HT-29 (cell line): ENCODE data around the gene HYI. TPM values are rescaled to one million over a fixed set of nuclear protein-coding genes. Genes with fewer than 3 reads are reported as not detected.
"Not testable (repeated sequence)": the region's sequence is repeated elsewhere in the genome, so short reads cannot be mapped to it uniquely, and the experiment has no call there.

Experiments used
- DNase-seq: peaks from one replicate; pipeline ENCODE4 v3.0.0-alpha.2; 2015; ENCODE audit warnings: low spot score
- total RNA-seq: library from RNA; depleted of rRNA; stranded (reverse); fragments of >200 nt; shearing (Covaris generic); gene quantifications from 2 replicates; pipeline ENCODE4 v1.2.3, GENCODE V29; 2014; rRNA removed

The HYI gene, protein sequence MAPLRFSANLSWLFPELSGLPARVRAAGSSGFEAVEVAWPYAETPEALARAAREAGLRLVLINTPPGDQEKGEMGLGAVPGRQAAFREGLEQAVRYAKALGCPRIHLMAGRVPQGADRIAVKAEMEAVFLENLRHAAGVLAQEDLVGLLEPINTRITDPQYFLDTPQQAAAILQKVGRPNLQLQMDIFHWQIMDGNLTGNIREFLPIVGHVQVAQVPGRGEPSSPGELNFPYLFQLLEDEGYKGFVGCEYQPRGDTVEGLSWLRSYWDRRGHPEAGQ
- total RNA-seq: 59.7 and 69.1 TPM in 2 replicates

DNA sequence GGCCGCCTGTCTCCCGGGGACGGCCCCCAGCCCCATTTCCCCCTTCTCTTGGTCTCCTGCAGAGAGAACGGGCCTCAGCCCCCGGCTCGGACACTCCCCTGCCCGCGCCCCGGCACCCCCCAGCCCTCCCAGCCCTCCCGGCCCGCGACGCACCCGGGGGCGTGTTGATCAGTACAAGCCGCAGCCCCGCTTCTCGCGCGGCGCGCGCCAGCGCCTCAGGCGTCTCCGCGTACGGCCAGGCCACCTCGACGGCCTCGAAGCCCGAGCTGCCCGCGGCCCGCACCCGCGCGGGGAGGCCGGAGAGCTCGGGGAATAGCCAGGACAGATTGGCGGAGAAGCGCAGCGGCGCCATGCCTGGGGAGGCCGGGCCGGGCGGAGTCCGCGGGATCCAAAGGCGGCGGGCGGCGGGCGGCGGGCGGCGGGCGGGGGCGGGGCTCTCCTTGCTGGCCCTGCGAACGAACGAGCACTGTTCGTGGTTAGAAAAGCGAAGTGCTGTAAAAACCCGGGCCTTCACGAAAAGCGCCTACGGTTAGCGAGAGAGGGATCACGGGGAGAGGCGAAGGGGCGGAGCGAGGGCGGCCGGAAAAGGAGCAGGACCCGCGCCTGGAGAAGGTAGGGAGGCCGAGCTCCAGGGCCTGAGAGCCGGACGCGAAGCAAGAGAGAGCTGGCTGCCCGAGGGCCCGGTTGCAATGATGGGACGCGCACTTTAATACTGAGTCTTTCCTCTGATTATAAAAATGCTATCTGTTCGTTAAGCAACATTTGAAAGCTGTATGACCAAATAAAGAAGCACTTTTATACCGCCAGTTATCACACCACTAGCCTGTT is at the start of gene HYI:
Gene HYI, minus strand, starts transcription at position 490 of the 828 bp plus-strand sequence. Its CDS starts 138 bp downstream, at position 352.
- DNase-seq: peak; percentile 80

DNA sequence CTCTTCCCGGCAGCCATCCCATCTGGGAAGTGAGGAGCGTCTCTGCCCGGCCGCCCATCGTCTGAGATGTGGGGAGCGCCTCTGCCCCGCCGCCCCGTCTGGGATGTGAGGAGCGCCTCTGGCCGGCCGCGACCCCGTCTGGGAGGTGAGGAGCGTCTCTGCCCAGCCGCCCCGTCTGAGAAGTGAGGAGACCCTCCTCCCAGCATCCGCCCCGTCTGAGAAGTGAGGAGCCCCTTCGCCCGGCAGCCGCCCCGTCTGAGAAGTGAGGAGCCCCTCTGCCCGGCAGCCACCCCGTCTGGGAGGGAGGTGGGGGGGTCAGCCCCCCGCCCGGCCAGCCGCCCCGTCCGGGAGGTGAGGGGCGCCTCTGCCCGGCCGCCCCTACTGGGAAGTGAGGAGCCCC is 48.1 kb upstream of the HYI start:
- DNase-seq: not testable (repeated sequence)

DNA sequence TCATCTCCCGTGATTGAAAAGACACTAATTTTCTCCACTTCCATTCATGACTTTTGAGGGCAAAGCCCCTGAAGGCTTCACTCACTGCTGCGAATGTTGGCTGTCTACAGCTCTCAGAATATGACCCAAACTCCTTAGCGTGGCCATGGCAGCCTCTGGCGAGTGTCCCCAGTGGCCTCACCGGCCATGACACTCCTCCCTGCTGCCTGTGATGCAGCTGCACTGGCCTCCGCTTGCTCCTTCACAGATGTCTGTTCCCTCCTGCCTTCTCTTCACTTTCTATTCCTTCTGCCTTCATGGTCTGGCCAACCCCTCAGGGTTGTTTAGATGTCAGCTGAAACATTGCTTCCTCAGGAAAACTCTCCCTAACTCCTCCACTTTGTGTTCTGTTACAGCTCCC is 46.2 kb upstream of the HYI start:
- DNase-seq: no peak

DNA sequence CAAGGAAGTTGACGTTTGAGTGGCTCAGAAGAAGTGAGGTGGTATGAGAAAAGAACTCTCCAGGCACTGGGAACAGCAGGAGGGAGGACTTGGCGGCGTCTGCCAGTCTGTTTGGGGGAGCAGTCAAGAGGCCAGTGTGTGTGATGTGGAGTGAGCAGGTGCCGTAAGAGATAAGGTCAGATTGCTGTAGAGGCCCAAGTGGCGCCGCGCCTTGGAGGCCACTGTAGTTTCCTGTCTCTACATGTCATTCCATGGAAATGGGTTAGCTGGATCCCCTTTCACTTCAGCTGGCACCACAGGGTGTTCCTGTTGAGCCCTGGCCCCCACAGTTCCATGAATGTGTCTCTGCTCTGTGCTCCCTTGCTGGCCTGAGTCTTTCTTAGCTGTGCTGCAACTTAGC is 41.5 kb upstream of the HYI start:
- DNase-seq: no peak

DNA sequence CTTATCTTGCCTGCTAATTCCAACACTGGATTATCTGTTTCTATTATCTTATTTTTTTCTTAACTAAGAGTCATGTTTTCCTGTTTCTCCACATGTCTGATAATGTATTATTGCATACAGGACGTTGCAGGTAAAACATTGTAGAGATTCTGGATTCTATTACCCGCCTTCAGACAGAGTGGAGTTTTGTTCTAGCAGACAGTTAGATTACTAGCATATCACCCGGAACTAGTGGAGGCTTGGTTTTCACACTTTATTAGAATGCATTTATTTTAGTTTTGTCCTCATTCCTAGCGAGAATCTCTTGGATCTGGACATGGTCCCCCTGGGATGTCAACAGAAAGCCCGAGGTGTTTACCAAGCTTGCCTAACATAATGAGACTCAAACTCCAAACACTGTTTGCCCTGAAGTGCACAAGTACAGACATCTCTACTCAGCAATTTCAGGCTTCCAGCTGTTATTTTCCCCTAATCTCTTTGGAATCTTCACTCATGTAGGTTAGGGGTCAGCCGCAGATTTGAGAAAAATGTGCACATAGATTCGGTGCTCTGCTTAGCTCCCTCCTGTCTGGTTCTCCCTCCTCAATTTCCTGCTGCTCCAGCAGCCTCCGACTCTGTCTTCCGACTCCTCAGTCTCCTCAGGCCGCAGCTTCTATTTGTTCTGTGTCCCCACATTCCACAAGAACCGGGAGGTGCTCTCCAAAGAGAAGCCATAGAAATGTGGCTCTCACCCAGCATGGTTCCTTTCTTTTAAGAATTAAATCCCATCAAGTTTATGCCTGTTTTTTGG is 40.1 kb upstream of the HYI start:
- DNase-seq: no peak

DNA sequence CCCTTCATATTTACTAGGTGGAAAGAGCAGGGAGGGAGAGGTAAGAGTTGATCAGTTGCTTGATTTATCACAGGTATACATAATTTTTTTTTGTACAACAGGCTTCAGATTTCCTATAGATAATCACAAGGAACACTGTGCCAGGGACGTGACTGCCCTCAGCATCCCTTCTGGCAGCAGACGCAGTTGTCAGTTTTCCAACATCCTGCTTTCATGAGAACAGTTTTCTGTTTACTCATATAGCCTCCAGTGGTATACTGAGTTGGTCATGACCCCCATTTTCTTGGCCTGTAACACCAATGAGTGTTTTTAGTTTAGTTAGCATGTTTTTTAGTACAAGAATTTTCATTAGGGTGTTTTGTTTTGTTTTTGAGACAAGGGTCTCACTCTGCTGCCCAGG is 39.1 kb upstream of the HYI start:
- no peak for DNase-seq

DNA sequence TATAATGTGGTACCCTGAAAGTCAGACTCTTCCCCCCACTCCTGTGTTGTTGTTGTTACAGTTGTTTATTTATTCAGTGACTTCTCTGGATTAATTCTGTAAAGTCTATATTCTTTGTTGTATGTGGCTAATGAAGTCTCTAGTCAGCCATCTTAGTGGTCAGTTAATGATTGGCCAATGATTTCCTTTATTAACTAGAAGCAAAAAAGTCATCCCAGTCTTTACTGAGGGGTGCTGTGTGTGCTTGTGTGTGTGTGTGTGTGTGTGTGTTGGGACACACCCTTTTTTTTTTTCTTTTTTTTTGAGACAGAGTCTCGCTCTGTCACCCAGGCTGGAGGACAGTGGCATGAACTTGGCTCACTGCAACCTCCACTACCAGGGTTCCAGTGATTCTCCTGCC is 37.3 kb upstream of the HYI start:
- DNase-seq: no peak

DNA sequence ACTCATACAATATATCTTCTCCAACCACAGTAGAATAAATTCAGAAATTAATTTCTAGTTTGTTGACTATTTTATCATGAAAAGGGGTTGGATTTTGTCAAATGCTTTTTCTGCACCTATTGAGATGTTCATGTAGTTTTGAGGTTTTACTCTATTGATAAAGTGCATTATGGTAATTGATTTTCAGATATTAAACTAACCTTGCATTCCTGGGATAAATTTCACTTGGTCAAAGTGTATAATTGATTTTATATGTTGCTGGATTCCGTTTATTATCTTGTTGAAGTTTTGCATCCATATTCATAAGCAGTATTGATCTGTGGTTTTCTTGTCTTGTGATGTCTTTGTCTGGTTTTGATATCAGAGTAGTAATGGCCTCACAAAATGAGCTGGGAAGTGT is 34.4 kb upstream of the HYI start:
- DNase-seq: no peak

DNA sequence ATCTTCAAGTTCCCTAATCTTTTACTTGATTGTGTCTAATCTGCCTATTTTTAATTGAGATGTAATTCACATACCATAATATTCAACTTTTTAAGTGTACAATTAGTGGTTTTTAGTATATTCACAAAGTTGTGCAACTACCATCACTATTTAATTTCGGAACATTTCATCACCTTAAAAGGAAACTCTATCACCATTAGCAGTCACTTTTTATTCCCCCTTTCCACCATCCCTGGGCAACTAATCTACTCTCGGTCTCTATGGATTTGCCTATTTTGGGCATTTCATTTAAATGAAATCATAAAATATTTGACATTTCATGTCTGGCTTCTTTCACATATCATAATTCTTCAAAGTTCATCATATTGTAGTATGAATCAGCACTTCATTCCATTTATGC is 30.6 kb upstream of the HYI start:
- DNase-seq: no peak

DNA sequence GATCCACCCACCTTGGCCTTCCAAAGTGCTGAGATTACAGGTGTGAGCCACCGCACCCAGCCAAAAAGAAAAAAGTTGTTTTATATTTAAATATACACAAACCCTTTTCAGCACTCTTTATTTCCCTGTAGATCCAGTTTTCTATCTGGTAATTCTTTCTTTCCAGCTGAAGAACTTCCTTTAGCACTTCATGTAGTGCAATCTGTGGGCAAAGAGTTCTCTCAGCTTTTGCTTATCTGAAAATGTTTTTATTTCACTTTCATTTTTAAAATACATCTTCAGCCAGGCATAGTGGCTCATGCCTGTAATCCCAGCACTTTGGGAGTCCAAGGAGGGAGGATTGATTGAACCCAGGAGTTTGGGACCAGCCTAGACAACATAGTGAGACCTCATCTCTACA is 28.5 kb upstream of the HYI start:
- DNase-seq: no peak

DNA sequence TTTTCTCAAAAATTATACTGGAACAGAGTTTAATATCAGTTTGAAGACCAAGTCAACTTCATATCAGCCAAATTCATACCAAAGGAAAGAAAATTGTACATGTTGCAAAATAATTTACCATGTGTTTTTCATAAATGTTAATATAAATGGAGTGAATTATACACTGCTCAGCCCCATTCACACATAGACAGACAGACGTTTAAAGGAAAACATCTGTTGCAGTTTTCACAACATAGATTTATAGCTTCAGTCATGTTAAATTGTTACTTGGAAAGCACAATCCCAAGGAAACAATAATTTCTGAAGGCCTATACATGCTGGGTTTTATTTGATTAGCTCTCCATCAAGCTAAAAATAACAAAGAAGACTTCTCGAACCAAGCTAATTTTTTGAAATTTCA is 27.8 kb upstream of the HYI start:
- no peak for DNase-seq

DNA sequence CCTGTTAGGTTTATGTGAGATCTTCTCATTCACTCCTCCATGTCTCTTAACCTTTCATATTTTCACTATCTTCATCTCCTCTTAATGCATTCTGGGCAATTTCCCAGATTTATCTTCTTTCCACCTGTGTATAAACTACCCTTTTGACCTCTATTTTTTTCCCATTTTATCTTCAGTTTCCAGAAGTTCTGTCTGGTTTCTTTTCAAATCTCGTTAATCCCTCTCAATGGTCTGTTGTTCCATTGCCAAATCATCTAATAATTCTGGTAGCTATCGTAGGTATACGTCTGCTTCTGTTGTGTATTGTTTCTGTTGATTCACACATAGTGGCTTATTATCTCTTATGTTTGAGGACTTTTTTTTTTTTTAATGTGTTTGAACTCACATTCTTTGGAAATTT is 25.7 kb upstream of the HYI start:
- no peak for DNase-seq

DNA sequence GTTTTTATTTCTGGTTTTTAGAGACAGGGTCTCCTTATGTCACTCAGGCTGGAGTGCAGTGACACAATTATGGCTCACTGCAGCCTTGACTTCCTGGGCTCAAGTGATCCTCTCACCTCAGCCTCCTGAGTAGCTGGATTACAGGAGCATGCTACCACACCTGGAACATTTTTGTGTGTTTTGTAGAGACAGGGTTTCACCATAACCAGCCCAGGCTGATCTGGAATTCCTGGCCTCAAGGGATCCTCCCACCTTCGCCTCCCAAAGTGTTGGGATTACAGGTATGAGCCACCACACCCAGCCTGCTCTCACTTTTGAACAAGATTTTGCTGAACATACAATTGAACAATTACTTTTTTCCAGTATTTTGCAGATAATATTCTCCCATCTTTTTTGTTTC is 24.0 kb upstream of the HYI start:
- DNase-seq: no peak

DNA sequence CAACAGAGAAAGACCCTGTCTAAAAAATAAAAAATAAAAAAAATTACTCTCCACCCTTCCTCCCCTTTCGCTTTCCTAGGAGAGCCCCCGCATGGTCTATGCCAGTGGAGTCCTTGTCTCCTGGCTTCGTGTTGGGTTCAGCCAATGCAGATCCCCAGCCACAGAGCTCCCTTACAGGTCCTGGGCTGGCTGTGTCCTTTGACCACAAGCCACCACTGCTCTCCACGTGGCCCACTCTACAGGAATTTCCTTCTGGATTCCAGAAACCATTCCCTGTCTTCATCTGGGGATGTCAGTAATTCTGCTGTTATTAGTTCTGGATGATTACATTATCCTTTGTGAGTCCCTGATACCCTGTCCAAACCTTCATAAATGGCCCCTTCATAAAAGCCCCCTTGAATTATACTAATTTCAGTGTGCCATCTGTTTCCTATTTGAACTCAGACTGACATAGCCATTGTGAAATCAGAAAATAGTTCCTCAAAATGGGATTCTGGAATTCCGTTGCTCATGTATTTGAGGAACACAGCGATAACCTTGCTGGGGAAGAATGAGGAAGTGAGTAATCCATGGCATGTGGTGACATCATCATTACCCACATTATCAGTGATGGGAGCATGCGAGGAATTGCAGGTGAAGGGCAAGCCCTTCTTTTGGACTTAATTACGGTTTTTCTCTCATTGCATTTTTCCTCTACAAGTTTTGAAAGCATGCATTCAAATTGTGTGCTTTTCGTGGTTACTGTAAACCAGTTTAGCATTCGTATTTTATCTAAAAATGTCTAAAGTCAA is 22.1 kb upstream of the HYI start:
- DNase-seq: not testable (repeated sequence)

DNA sequence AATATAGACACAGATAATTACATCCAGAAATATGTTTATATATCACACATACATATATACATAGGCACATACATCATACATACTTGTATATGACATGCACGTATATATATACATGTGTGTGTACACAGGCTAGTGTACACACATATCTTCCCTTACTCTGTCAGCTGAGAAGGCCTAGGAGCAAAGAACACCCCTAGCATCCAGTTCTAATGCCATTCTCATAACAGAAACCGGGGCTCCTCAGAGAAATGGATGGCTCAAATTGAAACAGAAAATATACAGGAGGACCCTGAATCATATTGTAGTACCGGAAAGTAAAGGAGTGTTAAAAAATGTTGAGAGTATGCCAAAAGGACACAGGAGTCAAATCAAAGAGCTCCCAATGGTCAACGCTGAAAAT is 19.7 kb upstream of the HYI start:
- no peak for DNase-seq

DNA sequence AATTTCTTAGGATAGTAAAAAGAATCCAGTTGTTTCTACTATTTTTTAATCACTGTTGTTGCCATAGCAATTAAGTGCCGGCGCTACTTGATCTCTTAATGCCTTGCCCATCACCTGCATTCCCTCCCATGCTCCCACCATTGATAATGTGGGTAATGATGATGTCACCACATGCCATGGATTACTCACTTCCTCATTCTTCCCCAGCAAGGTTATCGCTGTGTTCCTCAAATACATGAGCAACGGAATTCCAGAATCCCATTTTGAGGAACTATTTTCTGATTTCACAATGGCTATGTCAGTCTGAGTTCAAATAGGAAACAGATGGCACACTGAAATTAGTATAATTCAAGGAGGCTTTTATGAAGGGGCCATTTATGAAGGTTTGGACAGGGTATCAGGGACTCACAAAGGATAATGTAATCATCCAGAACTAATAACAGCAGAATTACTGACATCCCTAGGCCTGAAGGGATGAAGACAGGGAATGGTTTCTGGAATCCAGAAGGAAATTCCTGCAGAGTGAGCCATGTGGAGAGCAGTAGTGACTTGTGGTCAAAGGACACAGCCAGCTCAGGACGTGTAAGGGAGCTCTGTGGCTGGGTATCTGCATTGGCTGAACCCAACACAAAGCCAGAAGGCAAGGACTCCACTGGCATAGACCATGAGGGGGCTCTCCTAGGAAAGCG is 18.9 kb upstream of the HYI start:
- peak; percentile 55 for DNase-seq

DNA sequence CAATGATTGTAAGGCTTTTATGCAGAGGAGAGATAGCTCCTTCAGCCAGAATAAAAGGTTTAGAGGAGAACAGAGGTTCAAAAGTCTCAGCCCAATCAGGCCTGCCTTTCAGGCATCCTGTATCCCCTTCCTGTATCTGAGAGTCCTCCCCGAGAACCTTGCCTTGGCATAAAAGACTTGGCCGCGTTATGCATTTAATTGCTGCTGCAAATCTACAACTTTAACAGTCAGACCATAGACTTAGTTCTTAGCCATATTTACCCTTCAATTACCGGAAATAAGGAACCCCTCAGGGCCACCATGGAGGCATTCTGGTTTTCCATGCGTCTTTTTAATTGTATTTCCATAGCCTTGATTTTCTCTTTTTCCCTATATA is 18.3 kb upstream of the HYI start:
- DNase-seq: no peak

DNA sequence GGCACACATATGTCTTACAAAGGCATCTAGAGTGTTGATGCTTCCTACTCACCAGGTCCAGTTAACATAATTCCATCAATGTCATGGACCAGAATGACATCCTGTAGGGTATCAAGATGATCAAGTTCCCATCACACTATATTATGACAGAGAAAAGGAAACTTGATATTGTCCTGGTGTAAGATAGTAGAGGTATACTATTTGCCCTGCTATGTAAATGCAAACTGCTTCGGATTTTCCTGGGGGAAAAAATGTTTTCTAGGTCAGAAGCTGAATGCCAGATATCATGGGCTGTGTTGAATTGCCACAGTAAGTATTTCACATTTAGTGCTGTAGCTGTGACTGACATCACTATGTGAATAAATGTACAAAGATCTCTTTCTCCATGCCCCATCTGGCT is 16.2 kb upstream of the HYI start:
- DNase-seq: no peak

DNA sequence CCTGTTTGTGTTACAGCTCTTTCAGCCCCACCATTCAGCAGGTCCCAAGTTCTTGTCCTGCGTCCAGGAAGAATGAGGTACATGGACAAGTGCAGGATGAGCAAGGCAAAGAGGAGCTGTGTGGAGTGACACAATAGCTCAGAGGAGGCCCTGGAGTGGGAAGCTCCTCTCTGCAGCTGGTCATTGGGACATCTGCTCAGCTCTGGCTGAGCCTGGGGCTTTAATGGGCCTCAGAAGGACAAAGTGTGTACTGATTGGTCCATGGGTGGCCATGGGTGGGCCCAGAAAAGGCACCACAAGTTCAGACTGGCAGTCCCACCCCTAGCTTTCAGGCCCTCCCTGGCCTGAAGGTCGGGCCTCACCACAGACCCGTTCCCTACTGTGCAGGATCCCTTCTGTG is 14.7 kb upstream of the HYI start:
- DNase-seq: no peak

DNA sequence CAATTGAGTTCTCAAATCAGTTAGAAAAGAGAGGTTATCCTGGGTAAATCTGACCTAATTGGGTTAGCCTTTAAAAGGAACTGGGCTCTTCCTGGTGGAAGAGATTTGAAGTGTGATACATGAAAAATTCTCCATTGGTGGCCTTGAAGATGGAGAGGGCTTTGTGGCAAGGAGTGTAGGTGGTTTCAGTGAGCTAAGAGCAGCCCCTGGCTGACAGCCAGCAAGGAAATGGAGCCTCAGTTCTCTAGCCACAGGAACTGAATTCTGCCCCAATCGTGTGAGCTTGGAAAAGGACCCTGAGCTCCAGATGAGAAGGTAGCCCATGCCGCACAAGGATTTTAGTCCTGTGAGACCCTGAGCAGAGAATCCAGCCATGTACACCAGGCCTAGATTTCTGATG is 12.7 kb upstream of the HYI start:
- peak; percentile 46 for DNase-seq

DNA sequence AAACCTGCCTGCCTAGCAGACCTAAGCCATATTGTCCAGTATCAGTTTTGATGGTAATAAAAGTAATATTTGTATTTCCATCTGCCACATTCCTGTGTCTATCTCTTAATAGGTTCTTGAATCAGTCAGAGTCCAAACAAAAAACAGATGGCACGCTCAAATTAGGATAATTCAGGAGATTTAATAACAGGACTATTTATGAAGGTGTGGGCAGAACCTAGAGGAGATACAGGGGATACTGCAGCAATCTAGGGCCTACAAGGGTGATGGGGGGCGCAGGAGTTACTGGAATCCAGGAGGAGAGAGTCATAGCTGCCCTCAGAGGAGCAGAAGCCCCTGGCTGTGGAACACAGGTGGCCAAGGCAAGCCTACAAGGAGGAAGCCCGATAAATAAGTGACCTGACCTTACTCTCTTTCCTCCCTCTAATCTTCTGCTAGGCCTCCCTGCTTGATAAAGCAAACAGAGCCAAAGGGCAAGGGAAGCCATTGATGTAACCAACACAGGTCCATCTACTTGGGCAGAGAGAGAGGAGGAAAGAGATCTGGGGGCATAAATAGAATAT is 11.9 kb upstream of the HYI start:
- DNase-seq: no peak
